Stimulated activated CD4-positive, alpha-beta T cell treated with anti-CD3 and anti-CD28 coated beads, Interleukin-4, amount 100 ng/mL, for 24 hours (primary cell): ENCODE measurements around the gene NFE2L1.
"Not testable (repeated sequence)": the region's sequence is repeated elsewhere in the genome, so short reads cannot be mapped to it uniquely, and the experiment has no call there.

Experiments
- DNase-seq: peaks from one replicate; pipeline ENCODE4 v3.0.0-alpha.2; 2020

The NFE2L1 gene

GRCh38 chr17:48070195-48070594 is 22.0 kb downstream of the NFE2L1 start:
- no peak for DNase-seq

GRCh38 chr17:48071654-48072053 is 23.5 kb downstream of the NFE2L1 start:
- DNase-seq: no peak

DNA sequence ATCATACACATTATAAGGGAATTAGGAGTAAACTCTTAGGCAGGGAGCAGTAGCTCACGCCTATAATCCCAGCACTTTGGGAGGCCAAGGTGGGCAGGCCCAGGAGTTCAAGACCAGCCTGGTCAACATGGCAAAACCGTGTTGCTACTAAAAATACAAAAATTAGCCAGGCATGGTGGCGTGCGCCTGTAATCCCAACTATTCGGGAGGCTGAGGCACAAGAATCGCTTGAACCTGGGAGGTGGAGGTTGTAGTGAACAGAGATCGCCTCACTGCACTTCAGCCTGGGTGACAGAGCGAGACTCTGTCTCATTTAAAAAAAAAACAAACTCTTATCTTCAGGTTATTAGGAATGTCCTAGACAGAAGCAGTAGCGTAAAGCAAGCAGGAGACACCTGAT is 24.7 kb downstream of the NFE2L1 start:
- not testable (repeated sequence) for DNase-seq

GRCh38 chr17:48073566-48074094 is 25.5 kb downstream of the NFE2L1 start:
- DNase-seq: not testable (repeated sequence)

- peak; percentile 80 for DNase-seq
These were observed 26.3 kb downstream of the NFE2L1 start for GRCh38 chr17:48074322-48075081.

DNA sequence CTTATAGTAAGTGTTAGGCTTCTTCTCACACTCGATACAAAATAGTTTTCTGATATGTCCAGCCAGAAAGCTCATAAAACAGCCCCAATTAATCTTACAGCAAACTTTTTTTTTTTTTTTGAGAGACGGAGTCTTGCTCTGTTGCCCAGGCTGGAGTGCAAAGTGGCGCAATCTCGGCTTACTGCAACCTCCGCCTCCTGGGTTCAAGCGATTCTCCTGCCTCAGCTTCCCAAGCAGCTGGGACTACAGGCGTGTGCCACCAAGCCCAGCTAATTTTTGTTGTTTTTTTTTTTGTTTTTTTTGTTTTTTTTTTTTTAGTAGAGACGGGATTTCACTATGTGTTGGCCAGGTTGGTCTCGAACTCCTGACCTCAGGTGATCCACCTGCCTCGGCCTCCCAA is 29.0 kb downstream of the NFE2L1 start:
- not testable (repeated sequence) for DNase-seq

DNA sequence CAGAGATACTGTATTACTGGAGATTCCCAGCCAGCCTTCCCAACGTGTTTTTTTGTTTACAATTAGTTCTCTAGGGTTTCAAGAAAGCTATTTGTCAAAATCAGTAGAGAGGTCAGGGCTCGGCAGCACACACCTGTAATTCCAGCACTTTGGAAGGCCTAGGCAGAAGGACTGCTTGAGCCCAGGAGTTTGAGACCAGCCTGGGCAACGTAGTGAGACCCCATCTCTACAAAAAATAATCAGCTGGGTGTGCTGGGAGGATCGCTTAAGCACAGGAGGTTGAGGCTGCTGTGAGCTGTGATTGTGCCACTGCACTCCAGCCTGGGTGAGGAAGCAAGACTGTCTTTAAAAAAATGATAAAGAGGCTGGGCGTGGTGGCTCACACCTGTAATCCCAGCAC is 33.7 kb downstream of the NFE2L1 start:
- DNase-seq: no peak

GRCh38 chr17:48084932-48085331 is 36.8 kb downstream of the NFE2L1 start:
- no peak for DNase-seq

GRCh38 chr17:48093341-48094045 is 45.3 kb downstream of the NFE2L1 start:
- DNase-seq: no peak

- no peak for DNase-seq
These were observed 47.5 kb downstream of the NFE2L1 start for GRCh38 chr17:48095611-48096010.

- no peak for DNase-seq
These were observed 52.0 kb downstream of the NFE2L1 start for GRCh38 chr17:48100160-48100559.

DNA sequence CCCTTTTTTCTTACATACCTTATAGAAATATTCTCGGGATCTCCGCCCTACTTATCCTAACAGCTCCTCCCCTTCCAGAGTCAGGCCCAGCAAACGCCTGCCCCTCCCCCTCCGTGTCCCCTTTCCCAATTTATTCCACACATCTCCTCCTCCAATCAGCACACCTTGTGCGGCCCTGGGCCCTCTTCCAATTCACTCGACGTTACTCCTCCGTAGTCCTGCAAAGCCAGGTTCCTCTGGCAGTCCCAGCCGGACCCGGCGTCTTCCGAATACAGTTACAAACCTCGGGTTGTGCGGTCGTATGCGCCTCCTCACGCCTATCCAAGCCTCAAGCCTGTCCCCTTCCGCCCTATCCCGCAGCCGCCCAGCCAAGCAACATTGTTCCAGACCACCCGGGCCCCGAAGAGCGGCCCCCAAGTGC is 52.4 kb downstream of the NFE2L1 start:
- no peak for DNase-seq

DNA sequence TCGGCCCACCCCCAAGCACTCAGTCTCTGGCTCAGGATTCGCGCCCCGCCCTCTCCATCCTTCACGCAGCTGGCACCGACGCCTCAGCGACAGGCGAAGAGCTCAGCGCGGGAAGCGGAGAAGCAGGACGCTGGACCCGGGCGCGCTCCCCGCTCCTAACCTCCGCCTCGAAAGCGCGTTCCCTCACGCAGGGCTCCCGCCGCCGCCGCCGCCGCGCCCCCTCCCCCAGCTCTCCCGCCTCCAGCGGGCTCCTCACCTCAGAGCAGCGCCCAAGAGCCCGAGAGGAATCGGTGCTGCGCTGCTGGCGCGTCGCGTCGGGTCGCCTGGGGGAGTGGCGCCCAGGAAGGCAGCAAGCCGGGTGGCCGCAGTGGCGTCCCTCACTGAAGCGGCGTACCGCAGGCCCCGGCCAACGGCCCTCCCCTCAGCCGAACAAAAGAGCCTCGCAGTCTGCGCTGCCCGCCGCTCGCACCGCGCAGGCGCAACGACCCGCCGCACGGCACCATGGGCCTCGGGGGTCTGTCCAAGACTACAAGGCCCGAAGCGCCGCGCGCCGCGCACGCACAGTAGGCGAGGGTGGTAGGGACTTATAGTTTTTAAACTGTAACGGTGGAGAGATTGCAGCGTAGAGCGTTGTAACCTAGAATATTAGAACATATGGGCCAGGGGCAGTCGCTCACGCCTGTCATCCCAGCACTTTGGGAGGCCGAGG is 53.0 kb downstream of the NFE2L1 start, which contains the start of gene CBX1:
Gene CBX1, minus strand, starts transcription at position 467 of the 709 bp plus-strand sequence. CDS start 24,474 bp downstream, outside the sequence.
- peak; percentile 94 for DNase-seq

GRCh38 chr17:48102043-48102750 is 54.0 kb downstream of the NFE2L1 start:
- DNase-seq: no peak

GRCh38 chr17:48102798-48103715 is 54.9 kb downstream of the NFE2L1 start:
- DNase-seq: peak; percentile 30

DNA sequence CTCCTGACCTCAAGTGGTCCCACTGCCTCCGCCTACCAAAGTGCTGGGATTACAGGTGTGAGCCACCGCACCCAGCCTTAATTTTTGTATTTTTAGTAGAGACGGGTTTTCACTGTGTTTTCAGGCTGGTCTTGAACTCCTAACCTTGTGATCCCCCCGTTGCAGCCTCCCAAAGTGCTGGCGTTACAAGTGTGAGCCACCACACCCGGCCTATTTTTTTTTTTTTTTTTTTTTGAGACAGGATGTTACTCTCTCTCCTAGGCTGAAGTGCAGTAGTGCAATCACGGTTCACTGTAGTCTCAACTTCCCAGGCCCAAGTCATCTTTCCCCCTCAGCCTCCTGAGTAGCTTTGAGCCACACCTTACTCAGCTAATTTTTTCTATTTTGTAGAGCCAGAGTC is 56.3 kb downstream of the NFE2L1 start:
- no peak for DNase-seq

DNA sequence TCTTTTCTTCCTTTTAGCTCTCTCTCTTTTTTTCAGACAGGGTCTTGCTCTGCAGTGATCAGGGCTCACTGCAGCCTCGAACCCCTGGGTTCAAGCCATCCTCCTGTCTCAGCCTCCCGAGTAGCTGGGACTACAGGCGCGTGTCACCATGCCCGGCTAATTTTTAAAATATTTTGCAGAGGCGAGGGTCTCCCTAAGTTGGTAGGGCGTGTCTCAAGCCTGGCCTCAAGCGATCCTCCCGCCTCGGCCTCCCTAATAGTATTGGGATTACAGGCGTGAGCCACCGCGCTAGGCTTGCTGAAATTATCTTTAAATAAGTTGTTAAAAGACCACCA is 58.6 kb downstream of the NFE2L1 start:
- no peak for DNase-seq

DNA sequence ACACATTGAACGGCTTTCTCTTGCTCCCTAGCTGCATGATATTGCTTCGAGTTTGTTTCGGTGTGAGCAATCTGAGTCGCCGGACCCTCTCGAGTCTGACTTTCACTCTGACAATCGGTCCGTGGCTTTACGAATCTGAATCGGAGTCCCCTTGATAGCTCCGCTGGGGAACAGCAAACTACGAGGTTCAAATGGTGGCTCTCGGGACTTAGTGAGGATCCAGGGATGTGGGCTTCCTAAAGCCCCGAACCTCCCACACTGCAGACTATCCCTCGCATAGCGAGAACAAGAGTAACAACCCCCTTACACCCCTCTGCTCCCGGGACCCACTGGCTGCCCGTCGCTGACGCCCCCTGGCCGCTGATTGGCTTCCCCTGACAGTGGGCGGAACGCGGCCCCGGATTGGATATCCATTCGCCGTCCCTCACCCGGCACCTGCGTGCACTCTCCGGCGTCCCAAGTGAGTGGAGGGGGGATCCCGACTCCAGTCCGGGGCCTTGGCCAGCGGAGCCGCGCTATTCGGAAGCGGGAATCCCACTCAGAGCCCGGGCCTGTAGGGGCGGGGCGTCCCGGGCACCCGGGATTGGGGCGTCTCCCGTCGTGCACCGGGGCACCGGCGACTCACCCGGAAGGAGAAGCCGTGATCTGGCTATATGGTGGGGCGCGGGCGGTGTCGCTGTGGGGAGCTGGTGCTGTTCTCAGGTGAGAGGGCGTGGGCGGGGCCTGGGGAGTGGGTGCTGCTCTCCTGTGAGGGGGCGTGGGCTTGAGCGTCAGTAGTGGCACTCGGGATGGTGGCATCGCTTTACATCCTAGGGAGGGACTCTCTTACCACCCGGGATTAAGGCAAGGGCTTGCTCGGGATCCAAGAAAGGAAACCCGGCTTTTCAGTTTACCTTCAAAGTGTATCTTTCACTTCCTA is 59.2 kb downstream of the NFE2L1 start, which contains the start of gene SNX11:
Gene SNX11, plus strand, starts transcription at position 630 of the 919 bp plus-strand sequence. CDS start 4,278 bp downstream, outside the sequence.
- DNase-seq: peak; percentile 94

- DNase-seq: no peak
These were observed 62.6 kb downstream of the NFE2L1 start for GRCh38 chr17:48110761-48111160.
